ENCODE results near the gene RIPOR3. TPM values are rescaled to one million over a fixed set of nuclear protein-coding genes. Genes with fewer than 3 reads are reported as not detected.
"Not testable (repeated sequence)": the region's sequence is repeated elsewhere in the genome, so short reads cannot be mapped to it uniquely, and the experiment has no call there.

Gene RIPOR3
- total RNA-seq, 2 donors from 2014 or later = 0.14 to 0.23 TPM

DNA sequence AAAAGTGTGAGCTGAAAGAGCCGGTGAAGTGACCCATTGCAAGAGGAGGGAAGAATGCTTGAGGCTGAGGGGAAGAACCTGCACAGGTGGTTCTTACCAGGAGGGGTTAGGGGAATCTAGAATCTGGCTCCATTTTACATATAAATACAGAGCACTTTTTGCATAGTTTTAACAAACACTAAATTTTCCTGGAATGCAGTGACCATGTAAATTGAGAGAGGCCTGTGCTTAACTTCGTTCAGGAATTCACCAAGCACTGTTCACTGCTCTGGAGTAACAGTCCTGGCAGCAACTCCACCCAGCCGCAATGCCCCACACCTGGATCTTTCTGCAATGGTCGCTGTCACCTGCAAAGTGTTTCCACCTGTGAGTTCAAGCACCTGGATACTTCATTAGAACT lies 13.2 kb upstream of the RIPOR3 start:
- Mint-ChIP-seq H3K27me3 (ENCODE audit: low read depth) (peaks cover 31% of the 10 kb centered on the region), H3K9me3 (no peaks in the 10 kb centered on the region), H3K27ac (no peak overlapping the region), H3K36me3 (ENCODE audit: insufficient read depth in 2 of 2) (no peaks in the 10 kb centered on the region), H3K4me1 (ENCODE audit: low read depth) (no peaks in the 10 kb centered on the region), H3K4me3 (no peak overlapping the region)
- ATAC-seq (replicated peaks in 1 of 2) = no peak
- DNase-seq = no peak

DNA sequence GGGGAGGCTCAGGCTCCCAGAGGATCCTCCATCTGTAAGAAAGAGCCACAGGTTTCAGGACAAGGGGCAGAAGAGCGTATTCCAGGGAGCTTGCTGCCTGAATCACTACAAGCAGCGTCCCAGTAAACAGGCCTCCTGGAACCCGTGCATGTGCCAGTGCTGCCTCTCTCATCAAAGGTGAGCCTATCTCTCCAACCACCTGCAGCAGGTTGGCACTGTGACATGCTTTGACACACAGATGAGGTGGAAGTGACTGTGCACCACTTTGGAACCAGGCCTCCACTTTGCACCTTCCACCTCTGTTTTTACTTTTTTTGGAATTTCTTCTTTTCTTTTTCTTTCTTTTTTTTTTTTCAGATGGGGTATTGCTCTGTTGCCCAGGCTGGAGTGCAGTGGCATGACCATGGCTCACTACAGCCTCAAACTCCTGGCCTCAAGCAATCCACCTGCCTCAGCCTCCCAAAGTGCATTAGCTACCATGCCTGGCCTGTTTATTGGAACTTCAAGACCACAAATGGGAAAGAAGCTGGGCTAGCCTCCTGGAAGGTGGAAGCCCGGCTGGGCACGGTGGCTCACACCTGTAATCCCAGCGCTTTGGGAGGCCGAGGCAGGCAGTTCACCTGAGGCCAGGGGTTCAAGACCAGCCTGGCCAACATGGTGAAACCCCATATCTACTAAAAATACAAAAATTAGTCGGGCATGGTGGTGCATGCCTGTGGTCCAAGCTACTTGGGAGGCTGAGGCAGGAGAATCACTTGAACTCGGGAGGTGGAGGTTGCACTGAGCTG lies 12.5 kb upstream of the RIPOR3 start:
- ATAC-seq (replicated peaks in 1 of 2); H3K27ac Mint-ChIP-seq; DNase-seq; H3K9me3 Mint-ChIP-seq; H3K4me1 Mint-ChIP-seq (ENCODE audit: low read depth); H3K36me3 Mint-ChIP-seq (ENCODE audit: insufficient read depth in 2 of 2); H3K4me3 Mint-ChIP-seq: not testable (repeated sequence)
- peaks cover 31% of the 10 kb centered on the region for H3K27me3 Mint-ChIP-seq (ENCODE audit: low read depth)

DNA sequence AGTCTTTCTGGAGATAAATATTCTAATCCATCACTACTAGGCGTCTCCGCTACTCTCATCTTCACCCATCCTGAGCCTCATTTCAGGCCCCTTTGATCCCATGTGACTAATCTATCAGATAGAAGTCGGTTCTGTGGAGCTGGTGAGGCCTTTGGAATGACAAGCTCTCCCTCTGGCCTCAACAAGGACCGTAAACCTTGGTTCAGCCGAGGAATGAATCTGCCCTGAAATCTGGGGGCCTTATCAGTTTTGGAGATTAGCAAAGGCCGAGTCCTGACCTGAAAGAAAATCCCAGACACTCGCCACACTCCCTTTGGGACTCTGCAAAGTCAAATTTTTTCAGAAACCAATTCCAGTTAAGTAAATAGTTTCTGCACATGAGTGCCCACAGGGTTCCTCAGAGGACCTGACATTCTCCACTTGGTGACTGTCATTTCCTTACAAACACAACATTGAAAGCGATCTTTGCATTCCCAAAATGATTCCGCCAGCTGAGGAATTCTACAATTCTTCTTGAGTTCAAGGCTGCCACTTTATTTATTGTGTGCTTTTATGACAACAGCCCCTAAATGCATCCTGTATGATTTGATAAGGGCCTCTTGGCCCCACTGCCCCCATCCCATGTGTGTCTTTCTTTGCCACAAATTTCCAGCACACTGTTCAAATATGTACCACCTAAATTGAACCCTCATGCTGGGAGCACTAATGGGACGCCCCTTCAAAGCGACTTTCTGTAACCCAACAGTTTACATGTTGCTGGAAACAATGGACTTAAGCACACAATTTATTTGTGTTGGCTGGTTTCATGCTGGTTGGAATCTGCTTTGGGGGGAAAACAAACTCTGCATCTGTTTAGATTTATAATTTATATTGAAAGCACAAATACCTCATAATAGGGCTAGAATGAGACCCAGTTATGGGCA lies 10.0 kb upstream of the RIPOR3 start:
- no peaks in the 10 kb centered on the region for H3K9me3 Mint-ChIP-seq
- no peak overlapping the region for H3K4me3 Mint-ChIP-seq

GRCh38 chr20:50699688-50700087 lies 8.3 kb upstream of the RIPOR3 start:
- no peak for ATAC-seq (replicated peaks in 1 of 2)
- DNase-seq = no peak
- Mint-ChIP-seq H3K27me3 (ENCODE audit: low read depth) (peaks cover 17% of the 10 kb centered on the region), H3K4me3 (no peak overlapping the region), H3K27ac (no peak overlapping the region), H3K9me3 (no peaks in the 10 kb centered on the region), H3K4me1 (ENCODE audit: low read depth) (no peaks in the 10 kb centered on the region), H3K36me3 (ENCODE audit: insufficient read depth in 2 of 2) (no peaks in the 10 kb centered on the region)

More for the DNA sequence above, 10.0 kb upstream of the RIPOR3 start:
- H3K27me3 Mint-ChIP-seq (ENCODE audit: low read depth) = peaks cover 25% of the 10 kb centered on the region
- ATAC-seq (replicated peaks in 1 of 2) (no peak), DNase-seq (no peak)
- H3K27ac Mint-ChIP-seq = no peak overlapping the region
- H3K4me1 Mint-ChIP-seq (ENCODE audit: low read depth) = no peaks in the 10 kb centered on the region
- H3K36me3 Mint-ChIP-seq (ENCODE audit: insufficient read depth in 2 of 2) = no peaks in the 10 kb centered on the region

- not testable (repeated sequence) for H3K36me3 Mint-ChIP-seq (ENCODE audit: insufficient read depth in 2 of 2); H3K9me3 Mint-ChIP-seq; H3K4me3 Mint-ChIP-seq; DNase-seq; H3K4me1 Mint-ChIP-seq (ENCODE audit: low read depth); ATAC-seq (replicated peaks in 1 of 2); H3K27ac Mint-ChIP-seq
- H3K27me3 Mint-ChIP-seq (ENCODE audit: low read depth) = peaks cover 14% of the 10 kb centered on the region
These were observed 6.9 kb upstream of the RIPOR3 start for GRCh38 chr20:50698255-50698654.

DNA sequence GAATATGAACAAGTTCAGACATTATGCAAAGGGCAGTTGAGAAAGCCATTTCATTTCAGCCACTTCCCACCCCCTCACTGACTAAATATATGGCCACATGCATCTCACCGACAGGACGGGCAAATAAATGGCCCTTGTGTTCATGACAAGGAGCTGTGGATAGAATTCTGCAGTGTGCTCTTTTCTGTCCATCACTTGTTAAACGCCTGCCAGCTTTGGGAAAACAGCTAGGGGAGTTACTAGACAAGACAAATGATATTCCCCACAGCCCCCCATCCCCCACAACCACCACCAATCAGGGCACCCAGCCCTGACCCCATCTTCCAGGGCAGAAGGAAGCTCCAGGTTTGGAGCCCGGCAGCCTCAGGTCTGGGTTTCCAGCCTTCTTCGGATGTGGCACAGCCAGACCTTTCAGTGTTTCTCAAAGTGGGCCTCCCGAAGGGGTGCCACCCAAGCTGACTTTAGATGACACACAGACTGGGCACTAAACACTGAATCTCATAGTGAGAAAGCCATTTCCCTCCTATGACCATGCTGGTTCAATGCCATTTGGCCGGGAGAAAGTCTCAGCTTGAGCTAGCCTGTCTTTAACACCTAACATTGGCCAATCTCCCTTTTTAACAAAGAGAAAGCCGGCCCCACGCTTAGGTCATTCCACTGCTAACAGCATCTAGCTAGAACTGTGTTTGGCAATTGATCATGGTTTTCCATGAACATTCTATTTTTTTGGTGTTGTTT lies 4.0 kb upstream of the RIPOR3 start:
- peaks cover 31% of the 10 kb centered on the region for H3K27me3 Mint-ChIP-seq (ENCODE audit: low read depth)
- DNase-seq (no peak), ATAC-seq (replicated peaks in 1 of 2) (no peak)
- no peaks in the 10 kb centered on the region for H3K36me3 Mint-ChIP-seq (ENCODE audit: insufficient read depth in 2 of 2)
- H3K4me1 Mint-ChIP-seq (ENCODE audit: low read depth) = peaks cover 17% of the 10 kb centered on the region
- no peak overlapping the region for H3K4me3 Mint-ChIP-seq
- H3K9me3 Mint-ChIP-seq = no peaks in the 10 kb centered on the region
- no peak overlapping the region for H3K27ac Mint-ChIP-seq

GRCh38 chr20:50694379-50695134 lies 3.2 kb upstream of the RIPOR3 start:
- H3K36me3 Mint-ChIP-seq (ENCODE audit: insufficient read depth in 2 of 2) = no peaks in the 10 kb centered on the region
- H3K9me3 Mint-ChIP-seq = no peaks in the 10 kb centered on the region
- peaks cover 38% of the 10 kb centered on the region for H3K27me3 Mint-ChIP-seq (ENCODE audit: low read depth)
- ATAC-seq (replicated peaks in 1 of 2) (no peak), DNase-seq (no peak)
- H3K27ac Mint-ChIP-seq = no peak overlapping the region
- H3K4me3 Mint-ChIP-seq = no peak overlapping the region
- H3K4me1 Mint-ChIP-seq (ENCODE audit: low read depth) = peaks cover 19% of the 10 kb centered on the region

GRCh38 chr20:50693001-50693400 lies 1.7 kb upstream of the RIPOR3 start:
- no peak overlapping the region for H3K27ac Mint-ChIP-seq
- DNase-seq = no peak
- no peaks in the 10 kb centered on the region for H3K9me3 Mint-ChIP-seq
- peaks cover 19% of the 10 kb centered on the region for H3K4me1 Mint-ChIP-seq (ENCODE audit: low read depth)
- peaks cover 40% of the 10 kb centered on the region for H3K27me3 Mint-ChIP-seq (ENCODE audit: low read depth)
- ATAC-seq (replicated peaks in 1 of 2) = no peak
- H3K36me3 Mint-ChIP-seq (ENCODE audit: insufficient read depth in 2 of 2) = no peaks in the 10 kb centered on the region
- no peak overlapping the region for H3K4me3 Mint-ChIP-seq

GRCh38 chr20:50692552-50692933 lies 1.2 kb upstream of the RIPOR3 start:
- ATAC-seq (replicated peaks in 1 of 2) = no peak
- Mint-ChIP-seq H3K4me1 (ENCODE audit: low read depth) (peaks cover 19% of the 10 kb centered on the region), H3K4me3 (no peak overlapping the region), H3K9me3 (no peaks in the 10 kb centered on the region), H3K36me3 (ENCODE audit: insufficient read depth in 2 of 2) (no peaks in the 10 kb centered on the region), H3K27me3 (ENCODE audit: low read depth) (peaks cover 37% of the 10 kb centered on the region), H3K27ac (no peak overlapping the region)
- no peak for DNase-seq

- ATAC-seq (replicated peaks in 1 of 2) = no peak
- peaks cover 19% of the 10 kb centered on the region for H3K4me1 Mint-ChIP-seq (ENCODE audit: low read depth)
- H3K27me3 Mint-ChIP-seq (ENCODE audit: low read depth) = peaks cover 43% of the 10 kb centered on the region
- no peak overlapping the region for H3K27ac Mint-ChIP-seq
- H3K36me3 Mint-ChIP-seq (ENCODE audit: insufficient read depth in 2 of 2) = no peaks in the 10 kb centered on the region
- no peaks in the 10 kb centered on the region for H3K9me3 Mint-ChIP-seq
- no peak for DNase-seq
- peak overlapping the region; percentile 6 to 65 for H3K4me3 Mint-ChIP-seq
These were observed 520 bp upstream of the RIPOR3 start for GRCh38 chr20:50691573-50692551.

- Mint-ChIP-seq H3K4me1 (ENCODE audit: low read depth) (peaks cover 19% of the 10 kb centered on the region), H3K36me3 (ENCODE audit: insufficient read depth in 2 of 2) (no peaks in the 10 kb centered on the region), H3K9me3 (no peaks in the 10 kb centered on the region), H3K27ac (no peak overlapping the region), H3K4me3 (no peak overlapping the region), H3K27me3 (ENCODE audit: low read depth) (peaks cover 44% of the 10 kb centered on the region)
- ATAC-seq (replicated peaks in 1 of 2) (no peak), DNase-seq (no peak)
These were observed 1.3 kb downstream of the RIPOR3 start for GRCh38 chr20:50689864-50690649.
